MM.1S (cell line): ENCODE results near the gene FTH1.

Experiments
- DNase-seq: peaks from one replicate; pipeline ENCODE4 v3.0.0-alpha.2; 2015
- H2AFZ ChIP-seq: fragments of 300-600 bp; sonication (generic); 2 replicates; pipeline ENCODE4 v1.6.0; 2016; ENCODE audit warnings: antibody characterized with exemption, low read length
- H3F3A ChIP-seq: fragments of 300-600 bp; sonication (generic); 2 replicates; pipeline ENCODE4 v1.6.1; 2016; ENCODE audit warnings: mild to moderate bottlenecking, antibody characterized with exemption, low read length, moderate library complexity, mixed read lengths; ENCODE audit not compliant: insufficient read depth
- H3K27ac ChIP-seq: fragments of 300-600 bp; sonication (generic); 2 replicates; pipeline ENCODE4 v1.5.1; 2016; ENCODE audit warnings: mild to moderate bottlenecking, low read length
- H3K27me3 ChIP-seq: fragments of 300-600 bp; sonication (generic); replicated peaks from 2 replicates; pipeline ENCODE4 v1.6.0; 2016; ENCODE audit warnings: low read length; ENCODE audit not compliant: insufficient read depth
- H3K36me3 ChIP-seq: fragments of 300-600 bp; sonication (generic); replicated peaks from 2 replicates; pipeline ENCODE4 v1.6.1; 2016; ENCODE audit warnings: mild to moderate bottlenecking, low read length, mixed read lengths; ENCODE audit not compliant: insufficient read depth
- H3K4me1 ChIP-seq: fragments of 300-600 bp; sonication (generic); 2 replicates; pipeline ENCODE4 v1.6.1; 2016; ENCODE audit warnings: low read length, mixed read lengths
- H3K4me2 ChIP-seq: fragments of 300-600 bp; sonication (generic); 2 replicates; pipeline ENCODE4 v1.6.0; 2016; ENCODE audit warnings: low read depth, low read length
- H3K4me3 ChIP-seq: fragments of 300-600 bp; sonication (generic); 2 replicates; pipeline ENCODE4 v1.5.1; 2016; ENCODE audit warnings: low read length, mixed read lengths
- H3K79me2 ChIP-seq: fragments of 300-600 bp; sonication (generic); 2 replicates; pipeline ENCODE4 v1.6.1; 2016; ENCODE audit warnings: mixed run types, low read length, mixed read lengths
- H3K9ac ChIP-seq: fragments of 300-600 bp; sonication (generic); 2 replicates; pipeline ENCODE4 v1.6.1; 2016; ENCODE audit warnings: low read length, mixed read lengths
- H3K9me2 ChIP-seq: fragments of 300-600 bp; sonication (generic); replicated peaks from 2 replicates; pipeline ENCODE4 v1.6.1; 2016; ENCODE audit warnings: mild to moderate bottlenecking, low read length, mixed read lengths; ENCODE audit not compliant: insufficient read depth
- H3K9me3 ChIP-seq: fragments of 300-600 bp; sonication (generic); replicated peaks from 2 replicates; pipeline ENCODE4 v1.6.1; 2016; ENCODE audit warnings: mild to moderate bottlenecking, low read length, mixed read lengths; ENCODE audit not compliant: insufficient read depth
- H4K20me1 ChIP-seq: fragments of 300-600 bp; sonication (generic); 2 replicates; pipeline ENCODE4 v1.6.1; 2016; ENCODE audit warnings: mild to moderate bottlenecking, low read length, moderate library complexity, mixed read lengths; ENCODE audit not compliant: insufficient read depth
- EZH2 ChIP-seq: fragments of 300-600 bp; sonication (generic); optimal IDR thresholded peaks from 2 replicates; pipeline ENCODE3; 2017; ENCODE audit warnings: low read depth, mild to moderate bottlenecking, antibody characterized with exemption, low read length, mixed read lengths
- EZH2phosphoT487 ChIP-seq: fragments of 300-600 bp; sonication (generic); IDR thresholded peaks from 2 replicates; pipeline ENCODE4 v1.6.1; 2018; ENCODE audit warnings: antibody characterized with exemption, low read length
- TF ChIP-seq, protein P1 (sequence below): fragments of 300-600 bp; sonication (generic); IDR thresholded peaks from 2 replicates; pipeline ENCODE4 v1.5.1; 2016; ENCODE audit warnings: antibody characterized with exemption, low read length, mixed read lengths

Gene FTH1

DNA sequence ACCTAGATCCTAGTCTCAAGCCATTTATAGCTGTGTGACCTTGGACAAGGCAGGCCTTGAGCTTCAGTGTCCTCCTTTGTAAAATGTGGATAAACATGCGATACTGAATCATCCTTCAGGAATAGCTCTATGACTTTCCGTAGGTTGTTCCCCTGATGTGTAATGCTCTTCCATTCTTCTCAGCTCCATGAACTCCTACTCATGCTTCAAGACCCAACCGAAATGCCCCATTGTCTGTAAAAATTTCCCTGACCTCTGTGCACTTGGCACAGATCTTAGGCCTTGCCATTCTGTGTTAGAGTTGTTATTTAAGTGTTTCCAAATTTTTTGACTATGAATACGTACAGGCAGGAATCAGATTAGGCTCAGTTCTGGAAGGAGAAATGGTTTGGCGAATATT, 20.5 kb downstream of the FTH1 start:
- Histone ChIP-seq H3K9ac (no peak overlapping the region), H3K36me3 (no peaks in the 10 kb centered on the region), H3K79me2 (no peaks in the 10 kb centered on the region), H3K4me2 (no peak overlapping the region), H3K4me3 (no peak overlapping the region), H3F3A (no peaks in the 10 kb centered on the region), H3K9me3 (no peaks in the 10 kb centered on the region), H4K20me1 (no peaks in the 10 kb centered on the region), H3K9me2 (no peaks in the 10 kb centered on the region), H3K27me3 (peaks cover 8% of the 10 kb centered on the region), H2AFZ (no peak overlapping the region), H3K4me1 (peaks cover 4% of the 10 kb centered on the region; the same call in 1 of the 2 replicates), H3K27ac (no peak overlapping the region)
- DNase-seq: no peak
- TF ChIP-seq, protein P1, sequence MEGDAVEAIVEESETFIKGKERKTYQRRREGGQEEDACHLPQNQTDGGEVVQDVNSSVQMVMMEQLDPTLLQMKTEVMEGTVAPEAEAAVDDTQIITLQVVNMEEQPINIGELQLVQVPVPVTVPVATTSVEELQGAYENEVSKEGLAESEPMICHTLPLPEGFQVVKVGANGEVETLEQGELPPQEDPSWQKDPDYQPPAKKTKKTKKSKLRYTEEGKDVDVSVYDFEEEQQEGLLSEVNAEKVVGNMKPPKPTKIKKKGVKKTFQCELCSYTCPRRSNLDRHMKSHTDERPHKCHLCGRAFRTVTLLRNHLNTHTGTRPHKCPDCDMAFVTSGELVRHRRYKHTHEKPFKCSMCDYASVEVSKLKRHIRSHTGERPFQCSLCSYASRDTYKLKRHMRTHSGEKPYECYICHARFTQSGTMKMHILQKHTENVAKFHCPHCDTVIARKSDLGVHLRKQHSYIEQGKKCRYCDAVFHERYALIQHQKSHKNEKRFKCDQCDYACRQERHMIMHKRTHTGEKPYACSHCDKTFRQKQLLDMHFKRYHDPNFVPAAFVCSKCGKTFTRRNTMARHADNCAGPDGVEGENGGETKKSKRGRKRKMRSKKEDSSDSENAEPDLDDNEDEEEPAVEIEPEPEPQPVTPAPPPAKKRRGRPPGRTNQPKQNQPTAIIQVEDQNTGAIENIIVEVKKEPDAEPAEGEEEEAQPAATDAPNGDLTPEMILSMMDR: no peak
- TF ChIP-seq EZH2phosphoT487 (no peak), EZH2 (no peak)

DNA sequence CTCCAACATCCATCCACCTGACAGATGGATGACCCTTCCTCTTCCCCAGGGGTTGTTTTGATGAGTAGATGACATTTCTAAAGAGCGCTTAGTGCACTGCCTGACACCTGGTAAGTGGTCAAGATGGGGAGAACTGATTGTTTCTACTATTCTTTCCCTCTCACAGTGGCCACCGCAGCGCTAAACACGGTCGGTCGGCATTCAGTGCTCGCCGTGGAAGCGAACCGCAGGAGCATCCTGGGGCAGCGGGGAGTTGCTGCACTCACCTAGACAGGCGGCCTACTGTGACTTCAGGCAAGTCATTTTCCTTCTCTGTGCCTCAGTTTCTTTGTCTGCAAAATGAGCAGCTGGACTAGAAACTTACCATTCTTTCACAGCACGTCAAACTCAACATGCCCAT, 22.2 kb downstream of the FTH1 start:
- TF ChIP-seq EZH2 (no peak), EZH2phosphoT487 (no peak)
- TF ChIP-seq, protein P1: no peak
- no peaks in the 10 kb centered on the region for H3F3A ChIP-seq
- no peak overlapping the region for H3K4me3 ChIP-seq
- H3K36me3 ChIP-seq: no peaks in the 10 kb centered on the region
- H3K79me2 ChIP-seq: no peaks in the 10 kb centered on the region
- no peak overlapping the region for H2AFZ ChIP-seq
- peaks cover 4% of the 10 kb centered on the region; the same call in 1 of the 2 replicates for H3K4me1 ChIP-seq
- no peak overlapping the region for H3K27ac ChIP-seq
- no peaks in the 10 kb centered on the region for H4K20me1 ChIP-seq
- no peaks in the 10 kb centered on the region for H3K9me3 ChIP-seq
- no peak overlapping the region for H3K4me2 ChIP-seq
- peaks cover 8% of the 10 kb centered on the region for H3K27me3 ChIP-seq
- DNase-seq: no peak
- no peaks in the 10 kb centered on the region for H3K9me2 ChIP-seq
- no peak overlapping the region for H3K9ac ChIP-seq

- H3K79me2 ChIP-seq: no peaks in the 10 kb centered on the region
- no peaks in the 10 kb centered on the region for H3K4me1 ChIP-seq
- no peaks in the 10 kb centered on the region for H3K9me2 ChIP-seq
- H2AFZ ChIP-seq: no peak overlapping the region
- H3K9ac ChIP-seq: no peak overlapping the region
- no peak overlapping the region for H3K4me3 ChIP-seq
- TF ChIP-seq, protein P1: no peak
- TF ChIP-seq EZH2phosphoT487: no peak
- no peak for TF ChIP-seq EZH2
- DNase-seq: no peak
- no peaks in the 10 kb centered on the region for H3K9me3 ChIP-seq
- H3K4me2 ChIP-seq: no peak overlapping the region
- H3F3A ChIP-seq: no peaks in the 10 kb centered on the region
- H3K27ac ChIP-seq: no peak overlapping the region
- no peaks in the 10 kb centered on the region for H3K36me3 ChIP-seq
- peaks cover 21% of the 10 kb centered on the region for H3K27me3 ChIP-seq
- no peaks in the 10 kb centered on the region for H4K20me1 ChIP-seq
Observed at GRCh38 chr11:61940466-61940865, 27.0 kb downstream of the FTH1 start.
